ENCODE measurements around the gene LARGE1. TPM values are rescaled to one million over a fixed set of nuclear protein-coding genes. Genes with fewer than 3 reads are reported as not detected.

The LARGE1 gene
- total RNA-seq, 2 donors from 2014 or later: 80.5 to 101 TPM

GRCh38 chr22:33659448-33659847, 260.8 kb downstream of the LARGE1 start:
- Histone ChIP-seq H3K27ac (peak overlapping the region in 1 of 2 donors; percentile 42), H3K4me3 (no peak overlapping the region), H3K36me3 (no peaks in the 10 kb centered on the region), H3K9me3 (no peaks in the 10 kb centered on the region), H3K27me3 (no peaks in the 10 kb centered on the region), H3K4me1 (peaks cover 0 to 25% of the 10 kb centered on the region in 2 donors)
- no peak for TF ChIP-seq CTCF (IDR thresholded peaks at IDR 0.05)
- no peak for DNase-seq (ENCODE audit: low spot score)

GRCh38 chr22:33658775-33659174, 261.5 kb downstream of the LARGE1 start:
- no peaks in the 10 kb centered on the region for H3K36me3 ChIP-seq
- no peaks in the 10 kb centered on the region for H3K27me3 ChIP-seq
- H3K9me3 ChIP-seq: no peaks in the 10 kb centered on the region
- peaks cover 0 to 25% of the 10 kb centered on the region in 2 donors for H3K4me1 ChIP-seq
- TF ChIP-seq CTCF (IDR thresholded peaks at IDR 0.05): no peak
- no peak for DNase-seq (ENCODE audit: low spot score)
- no peak overlapping the region for H3K4me3 ChIP-seq
- H3K27ac ChIP-seq: peak overlapping the region in 1 of 2 donors; percentile 42

GRCh38 chr22:33657670-33658069, 262.6 kb downstream of the LARGE1 start:
- H3K27ac ChIP-seq: peak overlapping the region; percentile 32 to 62
- no peak for DNase-seq (ENCODE audit: low spot score)
- H3K9me3 ChIP-seq: no peaks in the 10 kb centered on the region
- no peak overlapping the region for H3K4me3 ChIP-seq
- H3K4me1 ChIP-seq: peaks cover 0 to 25% of the 10 kb centered on the region in 2 donors
- TF ChIP-seq CTCF (IDR thresholded peaks at IDR 0.05): no peak
- H3K27me3 ChIP-seq: no peaks in the 10 kb centered on the region
- no peaks in the 10 kb centered on the region for H3K36me3 ChIP-seq

- no peak overlapping the region for H3K4me3 ChIP-seq
- DNase-seq (ENCODE audit: low spot score): no peak
- H3K9me3 ChIP-seq: no peaks in the 10 kb centered on the region
- H3K27me3 ChIP-seq: no peaks in the 10 kb centered on the region
- no peak for TF ChIP-seq CTCF (IDR thresholded peaks at IDR 0.05)
- peaks cover 0 to 25% of the 10 kb centered on the region in 2 donors for H3K4me1 ChIP-seq
- H3K27ac ChIP-seq: peak overlapping the region; percentile 32 to 62
- H3K36me3 ChIP-seq: no peaks in the 10 kb centered on the region
Observed at GRCh38 chr22:33656808-33657628, 263.3 kb downstream of the LARGE1 start.

GRCh38 chr22:33654173-33654895, 265.9 kb downstream of the LARGE1 start:
- Histone ChIP-seq H3K4me3 (no peak overlapping the region), H3K36me3 (peaks cover 11% of the 10 kb centered on the region), H3K9me3 (no peaks in the 10 kb centered on the region), H3K27me3 (no peaks in the 10 kb centered on the region), H3K27ac (no peak overlapping the region), H3K4me1 (peaks cover 0 to 25% of the 10 kb centered on the region in 2 donors)
- DNase-seq (ENCODE audit: low spot score): no peak
- TF ChIP-seq CTCF (IDR thresholded peaks at IDR 0.05): no peak

Data from right atrium auricular region (tissue), 2 donors.